Activated CD4-positive, alpha-beta T cell treated with anti-CD3 and anti-CD28 coated beads, Interleukin-10, Interleukin-2, amounts not matched to agents 100 ng/mL and 50 ng/mL, durations not matched to agents 16 hours and 8 hours (primary cell): Measurements from ENCODE around the gene TMEM170B.
A peak's percentile ranks its signal among the peaks of the same experiment; 100 is the strongest.

Experiments used
- DNase-seq: peaks from one replicate; pipeline ENCODE4 v3.0.0-alpha.2; 2020

The TMEM170B gene, protein sequence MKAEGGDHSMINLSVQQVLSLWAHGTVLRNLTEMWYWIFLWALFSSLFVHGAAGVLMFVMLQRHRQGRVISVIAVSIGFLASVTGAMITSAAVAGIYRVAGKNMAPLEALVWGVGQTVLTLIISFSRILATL

DNA sequence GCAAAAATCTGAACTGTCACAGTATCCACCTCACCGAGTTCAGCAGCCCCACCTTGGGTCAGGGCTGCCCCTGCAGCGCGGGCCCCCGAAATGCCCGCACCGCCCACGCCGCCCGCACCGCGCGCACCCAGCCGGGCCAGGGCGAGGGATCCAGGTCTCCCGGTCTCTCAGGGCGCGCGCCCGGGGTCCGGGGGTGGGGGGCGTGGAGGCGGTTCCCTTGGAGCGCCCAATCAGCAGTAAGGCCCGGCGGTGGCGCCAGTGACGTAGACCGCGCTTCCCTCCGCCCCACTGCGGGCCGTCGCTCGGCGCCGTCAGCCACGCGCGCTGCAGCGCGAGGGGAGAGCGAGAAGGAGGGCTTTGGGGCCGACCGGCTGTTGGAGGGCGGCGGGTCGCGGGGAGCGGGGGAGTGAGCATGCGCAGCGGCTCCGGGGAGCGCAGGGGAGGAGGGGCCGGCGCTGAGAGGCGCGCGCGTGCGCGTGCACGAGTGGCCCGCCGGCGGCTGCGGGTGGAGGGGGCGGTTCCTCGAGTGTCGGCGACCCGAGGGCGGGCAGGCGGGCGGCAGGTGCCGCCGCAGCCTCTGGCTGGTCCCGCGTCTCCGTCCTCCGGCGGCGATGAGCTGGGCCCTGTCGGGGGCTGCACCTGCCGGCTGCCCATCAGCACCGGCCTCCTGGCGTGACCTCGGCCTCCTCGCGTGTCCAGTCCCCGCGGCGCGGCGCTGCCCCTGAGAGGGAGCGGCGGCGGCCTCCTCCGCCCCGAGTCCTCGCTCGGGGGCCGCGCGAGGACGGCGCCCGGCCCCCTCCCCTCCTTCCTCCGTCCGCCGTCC, at the start of gene TMEM170B:
Gene TMEM170B, plus strand, starts transcription at position 521 of the 823 bp plus-strand sequence. CDS start 529 bp downstream, outside the sequence.
- peak; percentile 95 for DNase-seq

DNA sequence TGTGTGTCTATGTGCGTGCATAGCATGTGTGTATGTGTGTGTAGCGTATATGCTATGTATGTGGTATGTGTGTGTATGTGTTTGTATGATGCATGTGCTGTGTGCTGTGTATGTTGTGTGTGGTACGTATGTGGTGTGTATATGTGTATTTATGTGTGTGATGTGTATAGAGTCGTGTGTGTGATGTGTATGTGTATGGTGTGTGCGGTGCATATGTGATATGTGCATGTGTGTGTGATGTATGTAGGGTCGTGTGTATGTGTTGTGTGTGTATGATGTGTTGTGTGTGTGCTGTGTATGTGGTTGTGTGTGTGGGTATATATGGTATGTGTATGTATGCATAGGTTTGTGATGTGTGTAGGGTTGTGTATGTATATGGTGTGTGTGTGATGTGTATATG, 46.6 kb upstream of the TMEM170B start:
- DNase-seq: no peak

DNA sequence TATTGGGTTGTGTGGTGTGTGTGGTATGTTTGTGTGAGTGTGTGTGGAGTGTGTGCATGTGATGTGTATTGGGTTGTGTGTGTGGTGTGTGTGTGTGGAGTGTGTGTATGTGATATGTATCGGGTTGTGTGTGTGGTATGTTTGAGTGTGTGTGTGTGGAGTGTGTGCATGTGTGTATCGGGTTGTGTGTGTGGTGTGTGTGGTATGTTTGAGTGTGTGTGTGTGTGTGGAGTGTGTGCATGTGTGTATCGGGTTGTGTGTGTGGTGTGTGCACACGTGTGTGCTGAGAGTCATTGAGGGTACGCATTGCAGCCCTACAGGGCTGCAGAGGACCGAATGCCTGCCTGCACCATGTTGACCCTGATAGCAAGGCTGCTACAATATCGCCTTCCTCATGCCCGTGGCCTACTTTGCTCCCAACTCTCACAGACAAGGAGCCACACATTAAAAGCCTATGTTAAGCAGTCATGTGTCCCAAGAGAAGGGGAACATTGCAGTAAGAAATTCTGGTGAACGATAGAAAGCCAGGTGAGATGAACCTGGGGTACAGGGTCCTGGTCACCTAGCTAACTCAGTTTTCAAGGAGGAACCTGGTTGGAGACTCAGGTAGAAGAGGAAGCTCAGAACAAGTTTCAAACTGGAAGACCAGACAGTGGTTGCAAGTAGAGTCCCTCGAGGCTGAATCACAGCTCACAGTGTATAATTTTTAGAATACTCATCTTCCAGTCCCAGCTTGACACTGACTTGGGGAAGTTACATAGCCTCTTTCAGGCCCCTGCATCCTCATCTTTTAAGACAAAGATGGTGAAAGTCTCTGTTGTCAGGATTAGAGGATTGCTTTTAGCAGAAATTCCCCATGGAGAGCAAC, 45.7 kb upstream of the TMEM170B start:
- no peak for DNase-seq

DNA sequence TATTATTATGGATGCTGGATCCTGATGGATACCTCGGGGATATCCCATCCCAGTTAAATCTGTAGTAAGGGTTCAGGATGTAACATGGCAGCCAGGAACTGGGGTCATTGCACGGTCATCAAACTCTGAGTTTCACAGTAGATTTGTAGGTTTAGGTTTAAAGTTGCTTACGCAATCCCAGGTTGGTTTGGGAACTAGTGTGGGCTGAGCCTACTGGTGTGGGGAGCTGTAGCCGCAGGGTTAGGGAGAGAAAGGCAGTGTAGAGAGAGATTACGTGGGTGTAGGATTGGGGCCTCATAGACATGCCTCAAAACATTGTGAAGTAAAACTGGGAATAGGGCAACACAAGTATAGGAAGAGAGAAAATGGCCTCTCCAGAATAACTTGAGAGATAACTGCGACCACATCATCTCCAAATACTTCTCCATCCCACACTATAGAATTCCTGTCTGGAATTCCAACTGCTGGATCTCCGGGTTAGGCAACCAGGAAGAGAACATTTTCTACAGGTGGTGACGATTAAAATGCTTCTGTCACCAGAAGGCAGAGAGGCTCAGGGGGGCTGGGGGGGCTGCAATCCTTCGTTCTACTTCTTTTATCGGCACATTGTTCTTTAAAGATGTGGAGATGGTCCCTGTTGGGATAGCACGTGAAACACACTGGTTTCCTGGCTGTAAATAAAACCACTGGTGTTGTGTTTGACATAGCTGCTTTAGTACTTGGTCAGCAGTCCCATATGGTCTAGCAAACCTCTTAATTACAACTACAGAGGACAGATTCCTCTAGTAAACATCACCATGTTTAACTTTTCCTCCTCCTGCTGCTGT, 44.9 kb upstream of the TMEM170B start:
- no peak for DNase-seq

DNA sequence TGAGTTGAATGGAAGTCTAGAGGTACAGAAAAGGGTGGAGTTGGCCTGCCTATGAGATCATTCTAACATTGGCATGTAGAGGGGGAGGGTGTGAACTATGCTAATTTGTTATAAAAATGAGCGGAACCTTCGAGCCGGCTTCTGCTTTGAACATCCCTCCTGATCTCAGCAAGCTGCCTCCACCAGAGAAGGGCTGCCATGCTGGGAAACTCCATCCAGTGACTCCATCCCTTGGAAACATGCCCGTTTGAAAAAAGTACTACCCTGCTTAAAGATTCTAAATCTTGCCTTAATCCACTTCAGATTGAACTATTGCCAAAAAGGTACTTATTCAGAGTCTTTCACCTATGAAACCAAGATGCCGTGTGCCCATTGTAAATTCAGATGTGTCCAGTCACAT, 43.6 kb upstream of the TMEM170B start:
- no peak for DNase-seq

DNA sequence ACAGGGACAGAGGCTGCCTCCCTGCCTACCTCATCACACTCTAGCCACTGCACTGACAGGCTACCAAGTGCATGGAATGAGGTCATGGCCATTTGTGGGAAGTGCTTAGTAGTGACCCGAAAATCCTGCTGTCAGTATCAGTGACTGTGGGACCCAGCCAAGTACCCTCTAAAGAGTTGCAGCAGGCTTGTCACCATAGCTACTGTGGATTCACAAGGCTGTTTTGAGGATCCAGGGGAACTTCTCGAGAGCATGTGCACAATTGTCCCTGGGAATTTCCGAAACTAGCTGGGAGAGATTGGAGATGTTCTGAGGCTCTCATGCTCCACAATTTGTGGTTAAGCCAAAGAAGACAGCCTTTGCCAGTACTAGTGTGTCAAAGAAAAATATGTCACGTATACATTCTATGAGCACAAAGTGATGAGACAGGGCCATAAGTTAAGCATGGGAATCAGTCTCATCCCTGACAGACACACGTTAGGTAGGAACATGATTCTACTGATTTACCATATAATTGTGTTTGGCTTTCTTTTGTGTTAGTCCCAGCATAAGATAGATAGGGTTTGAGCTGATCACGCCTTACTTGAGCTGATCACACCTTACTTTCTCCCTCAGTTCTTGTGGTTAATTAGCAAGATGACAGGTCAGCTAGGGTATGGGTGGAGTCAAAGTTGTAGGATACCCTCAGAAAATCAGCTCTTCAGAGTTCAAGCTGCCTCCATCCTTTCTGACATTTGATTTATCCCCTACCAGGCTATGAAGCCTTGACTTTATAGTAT, 42.6 kb upstream of the TMEM170B start:
- DNase-seq: no peak

DNA sequence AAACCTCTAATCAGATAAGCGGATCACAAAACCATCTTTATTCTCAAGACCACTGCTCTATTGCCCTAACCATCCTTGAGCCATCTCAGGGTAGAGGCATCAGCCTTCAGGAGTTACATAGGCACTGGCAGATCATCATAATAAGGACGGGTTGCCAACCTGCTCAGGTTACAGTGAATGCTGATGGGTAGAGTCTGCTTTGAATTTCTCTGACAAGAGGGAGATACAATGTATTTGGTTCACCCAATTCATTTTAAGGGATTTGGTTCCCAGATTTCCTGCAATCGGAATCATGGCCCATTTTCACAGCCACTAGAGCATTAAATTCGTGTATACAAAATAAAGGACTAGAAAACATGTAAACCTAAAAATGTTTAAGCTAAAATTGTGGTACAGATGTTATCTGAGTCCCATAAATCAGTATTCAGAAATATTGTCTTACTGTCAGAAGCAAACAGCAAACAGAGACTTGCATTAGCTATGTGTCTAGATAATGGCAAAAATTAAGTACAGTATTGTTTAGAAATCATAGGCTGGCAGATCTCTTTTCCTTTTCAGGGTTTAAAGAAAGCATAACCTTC, 41.9 kb upstream of the TMEM170B start:
- no peak for DNase-seq

DNA sequence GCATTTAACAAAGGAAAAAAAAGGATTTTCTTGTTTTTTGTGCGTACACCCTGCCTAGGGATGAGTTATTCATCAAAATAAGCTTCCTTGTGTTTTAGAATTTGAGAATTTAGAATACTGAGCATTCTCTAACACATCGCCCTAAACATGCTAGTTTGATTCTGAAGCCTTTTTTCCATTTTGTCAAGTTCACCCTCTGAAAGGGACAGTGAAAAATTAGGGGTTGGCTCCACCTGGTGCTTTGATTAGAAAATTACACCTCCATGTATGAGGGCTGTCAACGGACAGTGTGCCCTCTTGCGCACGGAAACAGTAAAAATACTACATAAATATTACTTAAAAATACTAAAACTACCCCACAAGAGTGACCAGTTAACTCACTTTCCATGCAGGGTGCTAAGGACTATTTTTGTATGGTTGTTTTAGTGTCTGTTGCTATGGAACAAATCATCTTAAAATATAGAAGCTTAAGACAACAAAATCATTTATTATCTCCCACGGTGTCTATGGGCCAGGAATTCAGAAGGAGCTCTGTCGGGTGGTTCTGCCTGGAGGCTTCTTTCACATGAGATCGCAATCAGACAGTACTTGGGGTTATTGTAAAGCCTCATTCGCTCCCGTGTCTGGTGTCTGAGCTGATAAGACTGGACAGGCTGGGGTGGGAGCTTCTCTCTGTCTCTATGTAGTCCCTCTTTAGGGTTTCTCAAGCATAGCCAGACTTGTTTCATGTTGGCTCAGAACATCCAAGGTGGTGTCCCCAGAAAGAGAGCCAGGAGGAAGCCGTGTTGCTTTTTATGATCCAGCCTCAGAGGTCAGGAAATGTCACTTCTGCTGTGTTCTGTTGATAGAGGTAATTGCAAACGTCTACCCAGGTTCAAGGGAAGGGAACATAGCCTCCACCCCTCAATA, 41.1 kb upstream of the TMEM170B start:
- DNase-seq: peak; percentile 87

DNA sequence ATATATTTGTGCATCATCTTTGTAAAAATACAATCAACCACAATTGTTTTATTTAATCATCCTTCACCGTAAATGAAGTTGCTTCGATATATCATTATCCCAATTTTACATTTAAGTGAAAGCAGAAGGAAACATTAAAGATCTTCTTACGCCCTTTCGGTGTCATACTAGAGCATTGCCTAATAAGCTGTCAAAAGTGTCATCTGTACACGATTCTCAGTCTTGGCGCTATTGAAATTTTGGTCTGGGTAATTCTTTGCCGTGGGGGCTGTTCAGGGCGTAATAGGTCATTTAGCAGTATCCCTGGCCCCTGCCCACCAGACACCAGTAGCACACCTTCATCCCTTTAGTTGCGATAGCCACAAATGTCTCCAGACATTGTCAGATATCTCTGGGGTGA, 40.4 kb upstream of the TMEM170B start:
- DNase-seq: no peak

DNA sequence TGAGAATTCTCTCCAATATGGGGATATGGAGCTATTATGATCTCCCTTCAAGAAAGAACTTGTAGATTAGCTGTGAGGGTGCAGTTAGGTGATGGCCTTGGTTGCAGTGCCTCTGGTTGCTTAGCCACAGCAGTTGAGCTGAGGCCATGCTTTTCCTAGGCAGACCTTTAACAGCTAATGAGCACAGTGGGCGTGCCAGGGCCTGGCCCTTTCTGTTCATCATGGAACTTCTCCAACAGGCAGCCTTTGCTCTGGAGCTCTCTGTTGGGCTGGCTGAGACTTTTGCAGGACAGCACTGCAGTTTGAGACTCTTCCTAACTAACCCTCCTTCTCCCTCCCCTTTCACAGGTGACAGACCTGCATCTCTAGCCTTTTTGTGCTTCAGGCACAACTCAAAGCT, 39.7 kb upstream of the TMEM170B start:
- DNase-seq: no peak

DNA sequence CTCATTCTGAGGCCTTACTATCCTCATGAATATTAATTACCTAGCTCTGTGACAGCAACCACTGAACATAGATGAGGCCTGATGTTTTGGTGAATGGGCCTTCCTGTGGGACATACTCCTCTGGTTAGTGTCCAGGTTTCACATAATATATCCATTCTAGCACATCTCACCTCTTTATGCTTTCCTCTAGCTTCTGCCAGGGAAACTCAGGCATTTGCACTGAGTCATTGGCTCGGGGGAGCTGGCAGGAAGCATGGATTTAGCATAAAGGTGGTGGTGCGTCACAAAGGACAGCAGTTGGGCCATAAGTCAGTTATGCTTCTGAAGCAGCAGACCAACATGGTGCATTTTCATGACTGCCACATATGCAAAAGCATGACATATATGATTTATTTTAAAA, 37.5 kb upstream of the TMEM170B start:
- no peak for DNase-seq

DNA sequence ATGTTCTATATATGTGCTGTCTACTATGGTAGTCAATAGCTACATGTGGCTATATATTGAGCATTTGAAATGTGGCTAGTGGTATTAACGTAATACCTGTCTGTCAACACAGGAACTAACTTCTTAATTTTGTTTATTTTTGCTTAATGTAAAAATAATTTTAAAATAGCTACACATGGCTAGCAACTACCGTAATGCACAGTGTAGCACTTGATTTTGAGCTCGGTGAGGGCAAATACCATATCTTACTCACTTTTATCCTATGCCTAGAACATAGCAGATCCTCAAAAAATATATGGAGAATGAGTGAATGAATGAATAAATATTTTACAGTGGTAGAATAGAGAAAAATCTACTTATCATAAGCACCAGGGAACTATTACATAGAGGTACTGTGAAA, 28.1 kb upstream of the TMEM170B start:
- DNase-seq: no peak

DNA sequence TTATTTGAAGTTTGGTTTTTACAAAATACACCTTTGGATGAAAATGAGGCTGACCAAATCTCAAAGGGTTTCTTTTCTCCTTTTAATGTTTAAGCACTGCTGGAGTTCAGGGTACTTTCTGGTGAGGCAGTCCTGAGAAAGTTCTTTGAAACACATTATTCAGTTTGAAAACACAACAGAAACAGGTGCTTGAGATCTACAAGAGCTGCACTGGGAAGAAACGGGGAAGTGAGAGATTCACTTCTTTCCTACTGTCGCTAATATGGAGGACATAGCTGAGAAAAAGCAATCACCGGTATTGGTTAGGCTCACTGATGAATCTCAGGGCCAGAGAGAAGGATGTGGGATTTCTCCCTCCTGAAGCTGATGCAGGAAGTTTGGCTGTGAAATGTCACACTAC, 22.9 kb upstream of the TMEM170B start:
- no peak for DNase-seq

DNA sequence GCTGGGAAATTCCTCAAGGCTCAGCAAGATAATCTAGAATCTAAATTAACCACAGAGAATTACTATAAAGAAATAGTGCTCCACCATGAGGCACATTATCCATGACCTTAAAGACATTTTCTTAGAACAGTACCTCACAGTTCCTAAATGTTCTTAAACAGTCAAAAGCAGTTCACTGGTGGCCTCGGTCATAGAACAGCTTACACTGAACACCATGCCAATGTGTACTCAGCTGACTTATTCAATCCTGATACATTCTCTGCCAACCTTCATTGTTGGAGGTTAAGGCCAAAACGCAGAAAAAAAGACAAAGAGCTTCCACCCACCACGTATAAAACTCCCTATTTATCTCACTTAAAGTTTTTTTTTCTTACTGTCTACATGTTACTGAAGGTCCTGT, 21.8 kb upstream of the TMEM170B start:
- no peak for DNase-seq

DNA sequence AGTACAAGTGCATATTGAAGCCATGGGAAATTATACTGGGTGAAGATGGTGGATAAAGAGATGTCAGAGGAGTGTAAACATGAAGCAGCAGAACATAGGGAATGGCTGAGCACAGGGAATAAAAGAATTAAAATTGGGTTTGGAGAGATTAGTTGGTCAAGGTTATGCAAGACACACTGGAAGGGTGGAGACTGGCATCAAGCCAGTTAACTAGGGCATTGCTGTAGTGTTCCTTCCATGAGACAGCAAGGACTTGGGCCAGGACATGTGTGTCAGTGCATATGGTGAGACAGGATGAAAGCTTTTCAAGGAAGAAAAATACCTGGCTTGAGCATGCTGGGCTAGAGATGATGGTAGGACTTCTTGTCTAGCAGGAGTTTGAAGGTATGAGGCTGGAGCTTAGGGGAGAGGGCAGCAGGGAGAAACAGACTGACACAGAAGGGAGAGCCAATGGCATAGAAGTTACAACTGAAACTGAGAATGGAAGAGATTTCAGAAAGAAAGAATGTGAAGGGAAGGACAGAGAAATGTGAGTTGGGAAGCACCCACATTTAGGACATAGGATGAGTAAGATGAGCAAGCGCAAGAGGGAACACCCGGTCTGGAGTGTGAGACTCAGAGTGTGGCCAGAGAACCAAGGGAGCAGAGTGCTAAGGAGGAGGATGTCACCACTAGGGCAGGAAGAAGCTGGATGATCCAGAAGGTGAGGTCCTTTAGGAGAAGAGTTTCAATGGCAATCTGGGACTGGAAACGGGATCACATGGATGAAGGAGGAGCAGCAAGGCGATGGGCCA, 14.5 kb upstream of the TMEM170B start:
- DNase-seq: no peak

DNA sequence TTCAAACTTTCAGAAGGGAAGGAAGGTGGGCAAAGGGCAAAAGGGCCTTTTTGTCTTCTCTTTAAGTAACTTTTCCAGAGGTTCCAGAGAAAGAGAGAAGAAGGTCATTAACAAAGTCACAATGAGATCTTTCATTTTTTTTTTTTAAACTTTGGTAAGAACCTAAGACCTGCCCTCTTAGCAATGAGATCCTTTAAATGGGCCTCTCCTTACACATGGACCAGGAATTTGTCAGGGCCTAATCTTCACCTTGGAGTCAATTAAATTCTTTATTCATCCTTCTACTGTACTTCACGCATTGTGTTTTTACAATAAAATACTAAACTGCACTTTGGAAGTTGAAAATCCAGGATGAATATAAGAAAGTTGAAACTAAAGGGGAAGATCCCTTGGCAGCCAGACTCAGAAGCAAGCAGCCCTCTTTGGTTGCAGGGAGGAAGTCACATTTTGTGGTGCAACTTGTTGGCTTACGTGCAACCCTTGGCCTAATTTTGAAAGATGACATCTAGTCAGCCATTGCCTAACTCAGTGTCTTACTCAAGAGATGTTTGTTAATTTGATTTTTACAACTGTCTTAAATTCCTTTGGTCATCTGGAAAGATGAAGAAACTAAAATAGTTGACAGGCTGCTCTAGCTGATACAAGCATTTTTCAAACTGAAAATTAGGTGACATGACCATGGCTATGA, 11.9 kb upstream of the TMEM170B start:
- no peak for DNase-seq

DNA sequence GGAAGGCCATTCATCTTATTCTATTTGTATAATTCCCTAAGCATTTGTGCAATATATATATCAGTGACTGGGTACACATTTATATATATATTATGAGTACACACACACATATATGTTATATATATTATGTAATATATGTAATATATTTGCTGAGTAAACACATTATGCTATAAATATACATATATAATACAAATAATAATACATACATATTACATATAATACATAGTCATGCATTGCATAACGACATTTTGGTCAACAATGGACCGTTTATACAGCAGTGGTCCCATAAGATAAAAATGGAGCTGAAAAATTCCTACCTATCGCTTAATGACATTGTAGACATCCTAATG, 11.4 kb upstream of the TMEM170B start:
- DNase-seq: no peak

DNA sequence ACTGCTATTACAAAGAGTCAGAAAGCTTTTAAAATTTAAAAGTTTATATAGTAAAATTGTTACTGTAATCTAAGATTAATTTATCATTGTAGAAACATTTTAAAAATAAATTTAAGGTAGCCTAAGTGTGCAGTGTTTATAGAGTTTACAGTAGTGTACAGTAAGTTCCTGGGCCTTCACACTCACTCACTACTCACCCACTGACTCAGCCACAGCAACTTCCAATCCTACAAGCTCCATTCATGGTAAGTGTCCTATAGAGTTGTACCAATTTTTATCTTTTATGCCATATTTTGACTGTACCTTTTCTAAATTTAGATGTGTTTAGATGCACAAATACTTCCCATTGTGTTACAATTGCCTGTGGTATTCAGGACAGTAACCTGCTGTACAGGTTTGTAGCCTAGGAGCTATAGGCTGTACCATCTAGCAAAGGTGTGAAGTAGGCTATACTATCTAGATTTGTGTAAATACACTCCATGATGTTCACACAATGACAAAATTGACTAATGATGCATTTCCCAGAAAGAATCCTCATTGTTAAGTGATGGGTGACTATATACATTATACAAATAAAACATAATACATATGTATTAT, 10.2 kb upstream of the TMEM170B start:
- DNase-seq: no peak

DNA sequence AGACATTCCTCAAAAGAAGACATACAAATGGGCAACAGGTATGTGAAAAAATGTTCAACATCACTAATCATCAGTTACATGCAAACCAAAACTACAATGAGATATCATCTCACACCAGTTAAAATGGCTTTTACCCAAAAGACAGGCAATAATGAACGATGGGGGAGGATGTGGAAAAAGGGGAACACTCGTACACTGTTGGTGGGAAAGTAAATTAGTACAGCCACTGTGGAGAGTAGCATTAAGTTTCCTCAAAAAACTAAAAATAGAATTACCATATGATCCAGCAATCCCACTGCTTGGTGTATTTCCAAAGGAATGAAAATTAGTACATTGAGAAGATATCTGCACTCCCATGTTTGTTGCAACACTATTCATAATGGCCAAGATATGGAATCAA, 8.6 kb upstream of the TMEM170B start:
- no peak for DNase-seq
